ENCODE measurements around the gene GTF3C1. TPM values are rescaled to one million over a fixed set of nuclear protein-coding genes. Genes with fewer than 3 reads are reported as not detected.
A peak's percentile ranks its signal among the peaks of the same experiment; 100 is the strongest.

The GTF3C1 gene
- total and polyA plus RNA-seq, 8 donors, result 22.3 to 227 (median 61.0) TPM

GRCh38 chr16:27448532-27449433 is 100.9 kb downstream of the GTF3C1 start:
- TF ChIP-seq CTCF (IDR thresholded peaks at IDR 0.05) (no peak), POLR2AphosphoS5 (IDR thresholded peaks at IDR 0.05) (no peak), EP300 (IDR thresholded peaks at IDR 0.05) (no peak), POLR2A (IDR thresholded peaks at IDR 0.05) (no peak)
- Histone ChIP-seq H3K4me3 (no peak overlapping the region), H3K27ac (no peak overlapping the region), H3K4me1 (peaks cover 0 to 12% (median 8%) of the 10 kb centered on the region in 4 donors), H3K9me3 (peaks cover 5 to 15% (median 12%) of the 10 kb centered on the region in 4 donors), H3K27me3 (peaks cover 0 to 78% (median 19%) of the 10 kb centered on the region in 3 donors), H3K36me3 (peaks cover 0 to 12% (median 0%) of the 10 kb centered on the region in 4 donors)
- no peak for DNase-seq
- intact Hi-C loops (cut with DNase I; ENCODE audit: low total_unique reads), result no loop called here
- WGBS, 5 donors, result 78 to 85% (median 82%) methylated on average over 13 to 19 of the region's 19 CpGs

- Histone ChIP-seq H3K36me3 (peaks cover 0 to 12% (median 0%) of the 10 kb centered on the region in 4 donors), H3K27me3 (peaks cover 0 to 78% (median 19%) of the 10 kb centered on the region in 3 donors), H3K9me3 (peaks cover 5 to 15% (median 12%) of the 10 kb centered on the region in 4 donors), H3K27ac (no peak overlapping the region), H3K4me1 (peaks cover 0 to 12% (median 8%) of the 10 kb centered on the region in 4 donors), H3K4me3 (no peak overlapping the region)
- intact Hi-C loops (cut with DNase I; ENCODE audit: low total_unique reads), result no loop called here
- no peak for DNase-seq
- TF ChIP-seq POLR2AphosphoS5 (IDR thresholded peaks at IDR 0.05) (no peak), CTCF (IDR thresholded peaks at IDR 0.05) (no peak), POLR2A (IDR thresholded peaks at IDR 0.05) (no peak), EP300 (IDR thresholded peaks at IDR 0.05) (no peak)
- WGBS, 5 donors, result 87 to 92% (median 89%) methylated on average over 5 of the region's 5 CpGs
Measured at GRCh38 chr16:27447301-27447700, 102.4 kb downstream of the GTF3C1 start.

GRCh38 chr16:27446721-27447120 is 103.0 kb downstream of the GTF3C1 start:
- 61 to 87% (median 74%) methylated on average over 4 of the region's 4 CpGs for WGBS, 5 donors
- intact Hi-C loops (cut with DNase I; ENCODE audit: low total_unique reads), result no loop called here
- no peak overlapping the region for H3K4me3 ChIP-seq
- peak in 1 of 2 donors; percentile 55 for DNase-seq
- peaks cover 0 to 74% (median 19%) of the 10 kb centered on the region in 3 donors for H3K27me3 ChIP-seq
- TF ChIP-seq EP300 (IDR thresholded peaks at IDR 0.05) (no peak), POLR2AphosphoS5 (IDR thresholded peaks at IDR 0.05) (no peak), POLR2A (IDR thresholded peaks at IDR 0.05) (no peak), CTCF (IDR thresholded peaks at IDR 0.05) (no peak)
- H3K36me3 ChIP-seq, result peaks cover 0 to 12% (median 0%) of the 10 kb centered on the region in 4 donors
- H3K27ac ChIP-seq, result no peak overlapping the region
- H3K9me3 ChIP-seq, result peaks cover 5 to 15% (median 12%) of the 10 kb centered on the region in 4 donors
- peaks cover 0 to 12% (median 8%) of the 10 kb centered on the region in 4 donors for H3K4me1 ChIP-seq

- H3K27ac ChIP-seq, result no peak overlapping the region
- peaks cover 0 to 12% (median 8%) of the 10 kb centered on the region in 4 donors for H3K4me1 ChIP-seq
- no peak overlapping the region for H3K4me3 ChIP-seq
- intact Hi-C loops (cut with DNase I; ENCODE audit: low total_unique reads), result no loop called here
- WGBS, 5 donors, result 86 to 93% (median 91%) methylated on average over 8 to 12 of the region's 12 CpGs
- TF ChIP-seq EP300 (IDR thresholded peaks at IDR 0.05) (no peak), CTCF (IDR thresholded peaks at IDR 0.05) (no peak), POLR2A (IDR thresholded peaks at IDR 0.05) (no peak), POLR2AphosphoS5 (IDR thresholded peaks at IDR 0.05) (no peak)
- peaks cover 5 to 15% (median 12%) of the 10 kb centered on the region in 4 donors for H3K9me3 ChIP-seq
- DNase-seq, result no peak
- H3K36me3 ChIP-seq, result peaks cover 0 to 12% (median 0%) of the 10 kb centered on the region in 4 donors
- peaks cover 0 to 64% (median 17%) of the 10 kb centered on the region in 3 donors for H3K27me3 ChIP-seq
Measured at GRCh38 chr16:27445502-27446175, 104.1 kb downstream of the GTF3C1 start.
